SU-DHL-6 (cell line): ENCODE results near the gene DUSP22.

Experiments used
- H2AFZ ChIP-seq: fragments of 200-600 bp; sonication (generic); 2 replicates; pipeline ENCODE4 v1.6.1; 2014; ENCODE audit warnings: low read depth, mild to moderate bottlenecking, moderate library complexity, mixed read lengths, antibody characterized with exemption, low read length; ENCODE audit not compliant: severe bottlenecking
- H3F3A ChIP-seq: fragments of 200-600 bp; shearing (Covaris generic); 2 replicates; pipeline ENCODE4 v1.6.0; 2016; ENCODE audit warnings: antibody characterized with exemption, mild to moderate bottlenecking; ENCODE audit not compliant: insufficient read depth
- H3K27ac ChIP-seq: fragments of 200-600 bp; sonication (generic); 2 replicates; pipeline ENCODE4 v1.5.1; 2016; ENCODE audit warnings: low read depth, mild to moderate bottlenecking, low read length, moderate library complexity, mixed read lengths
- H3K27me3 ChIP-seq: fragments of 200-600 bp; sonication (generic), shearing (Covaris generic); 2 replicates; pipeline ENCODE4 v1.6.0; 2014; ENCODE audit warnings: mild to moderate bottlenecking, low read length
- H3K36me3 ChIP-seq: fragments of 200-600 bp; sonication (generic); 2 replicates; pipeline ENCODE4 v1.6.1; 2014; ENCODE audit warnings: mild to moderate bottlenecking, low read length, mixed read lengths
- H3K4me2 ChIP-seq: fragments of 300-600, 200-600 bp; shearing (Covaris generic), sonication (generic); 2 replicates; pipeline ENCODE4 v1.6.0; 2014; ENCODE audit warnings: low read length, low read depth, mild to moderate bottlenecking; ENCODE audit not compliant: poor library complexity, severe bottlenecking
- H3K4me3 ChIP-seq: fragments of 200-600 bp; sonication (generic); 2 replicates; pipeline ENCODE4 v1.5.1; 2014; ENCODE audit warnings: antibody characterized with exemption, low read length, mild to moderate bottlenecking, mixed read lengths; ENCODE audit not compliant: insufficient read depth, poor library complexity, severe bottlenecking
- H3K79me2 ChIP-seq: fragments of 200-600 bp; sonication (generic); 2 replicates; pipeline ENCODE4 v1.6.1; 2014; ENCODE audit warnings: mild to moderate bottlenecking, low read length, moderate library complexity; ENCODE audit not compliant: insufficient read depth
- H3K9ac ChIP-seq: fragments of 200-600 bp; sonication (generic); 2 replicates; pipeline ENCODE4 v1.7.0; 2014; ENCODE audit warnings: mild to moderate bottlenecking, low read length
- H3K9me2 ChIP-seq: fragments of 200-600 bp; sonication (generic); replicated peaks from 2 replicates; pipeline ENCODE4 v1.6.1; 2014; ENCODE audit warnings: low read length; ENCODE audit not compliant: insufficient read depth
- H3K9me3 ChIP-seq: fragments of 200-600 bp; sonication (generic); 2 replicates; pipeline ENCODE4 v1.6.1; 2014; ENCODE audit warnings: low read length, mixed read lengths; ENCODE audit not compliant: insufficient read depth
- H4K20me1 ChIP-seq: fragments of 200-600 bp; sonication (generic); 2 replicates; pipeline ENCODE4 v1.6.1; 2014; ENCODE audit warnings: low read depth, mild to moderate bottlenecking, antibody characterized with exemption, low read length, moderate library complexity, mixed read lengths
- EZH2phosphoT487 ChIP-seq: fragments of 200-600 bp; sonication (generic), shearing (Covaris generic); conservative IDR thresholded peaks from 2 replicates; pipeline ENCODE4 v1.6.1; 2018; ENCODE audit warnings: mild to moderate bottlenecking, antibody characterized with exemption, low read length, moderate library complexity, mixed read lengths
- TF ChIP-seq, protein P1 (sequence below): fragments of 200-600 bp; sonication (generic); IDR thresholded peaks from one replicate; pipeline ENCODE4 v1.5.1; 2017; ENCODE audit warnings: antibody characterized with exemption, mild to moderate bottlenecking, low read length, moderate library complexity; ENCODE audit not compliant: insufficient read depth, poor library complexity, severe bottlenecking

Gene DUSP22

DNA sequence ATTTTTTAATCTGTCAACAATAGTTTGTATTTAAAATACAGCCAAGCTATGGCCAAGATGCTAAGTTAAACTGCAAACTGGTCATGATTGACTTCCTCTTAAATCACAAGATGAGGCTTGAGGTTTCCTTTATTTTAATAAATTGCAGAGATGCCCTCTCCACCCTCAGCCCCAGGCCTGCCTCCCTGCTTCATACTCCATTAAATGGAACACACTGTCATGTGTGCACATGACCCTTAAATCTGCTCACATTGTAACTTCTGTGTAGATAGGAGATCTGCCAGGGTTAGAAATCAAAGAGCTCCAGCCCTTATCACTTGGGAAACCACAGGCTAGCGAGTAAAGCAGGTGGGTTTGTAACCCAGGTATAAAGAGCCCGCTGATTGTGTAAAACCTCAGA, 20.8 kb downstream of the DUSP22 start:
- Histone ChIP-seq H3F3A (no peaks in the 10 kb centered on the region; the same call in 1 of the 2 replicates), H3K27ac (peak overlapping the region; percentile 34), H3K9me2 (no peaks in the 10 kb centered on the region), H3K9me3 (no peaks in the 10 kb centered on the region), H3K9ac (peak overlapping the region; percentile 23), H3K36me3 (no peaks in the 10 kb centered on the region), H4K20me1 (no peaks in the 10 kb centered on the region), H3K4me2 (peak overlapping the region; percentile 50), H3K79me2 (no peaks in the 10 kb centered on the region), H3K4me3 (peak overlapping the region; percentile 2), H2AFZ (peak overlapping the region; percentile 44), H3K27me3 (no peaks in the 10 kb centered on the region)
- TF ChIP-seq, protein P1, sequence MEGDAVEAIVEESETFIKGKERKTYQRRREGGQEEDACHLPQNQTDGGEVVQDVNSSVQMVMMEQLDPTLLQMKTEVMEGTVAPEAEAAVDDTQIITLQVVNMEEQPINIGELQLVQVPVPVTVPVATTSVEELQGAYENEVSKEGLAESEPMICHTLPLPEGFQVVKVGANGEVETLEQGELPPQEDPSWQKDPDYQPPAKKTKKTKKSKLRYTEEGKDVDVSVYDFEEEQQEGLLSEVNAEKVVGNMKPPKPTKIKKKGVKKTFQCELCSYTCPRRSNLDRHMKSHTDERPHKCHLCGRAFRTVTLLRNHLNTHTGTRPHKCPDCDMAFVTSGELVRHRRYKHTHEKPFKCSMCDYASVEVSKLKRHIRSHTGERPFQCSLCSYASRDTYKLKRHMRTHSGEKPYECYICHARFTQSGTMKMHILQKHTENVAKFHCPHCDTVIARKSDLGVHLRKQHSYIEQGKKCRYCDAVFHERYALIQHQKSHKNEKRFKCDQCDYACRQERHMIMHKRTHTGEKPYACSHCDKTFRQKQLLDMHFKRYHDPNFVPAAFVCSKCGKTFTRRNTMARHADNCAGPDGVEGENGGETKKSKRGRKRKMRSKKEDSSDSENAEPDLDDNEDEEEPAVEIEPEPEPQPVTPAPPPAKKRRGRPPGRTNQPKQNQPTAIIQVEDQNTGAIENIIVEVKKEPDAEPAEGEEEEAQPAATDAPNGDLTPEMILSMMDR, result no peak
- TF ChIP-seq EZH2phosphoT487, result no peak

DNA sequence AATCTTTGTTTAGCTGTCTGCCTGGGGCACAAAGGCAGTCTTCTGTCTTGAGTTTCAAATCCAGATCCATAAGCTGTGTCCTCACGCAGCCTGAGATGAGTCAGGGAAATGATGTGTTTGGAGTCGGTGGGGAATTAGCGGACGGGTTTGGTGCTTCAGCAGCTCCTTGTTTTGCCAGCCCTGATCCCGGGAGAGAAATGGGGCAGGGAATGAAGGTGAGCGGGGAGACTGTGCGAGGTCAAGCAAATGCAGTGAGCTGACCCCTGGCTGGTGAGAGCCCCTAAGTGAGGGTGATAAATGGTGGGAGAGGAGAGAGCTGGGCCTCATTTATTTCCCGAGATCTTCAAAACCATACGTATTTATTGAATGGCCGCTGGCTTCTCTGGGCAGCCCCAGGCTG, 21.6 kb downstream of the DUSP22 start:
- no peaks in the 10 kb centered on the region; the same call in 1 of the 2 replicates for H3F3A ChIP-seq
- H3K4me3 ChIP-seq, result no peak overlapping the region
- H3K27me3 ChIP-seq, result no peaks in the 10 kb centered on the region
- H3K9me2 ChIP-seq, result no peaks in the 10 kb centered on the region
- no peaks in the 10 kb centered on the region for H3K79me2 ChIP-seq
- H3K36me3 ChIP-seq, result no peaks in the 10 kb centered on the region
- no peaks in the 10 kb centered on the region for H3K9me3 ChIP-seq
- TF ChIP-seq, protein P1, result no peak
- no peak overlapping the region for H3K9ac ChIP-seq
- no peak overlapping the region for H3K4me2 ChIP-seq
- no peak overlapping the region for H3K27ac ChIP-seq
- no peaks in the 10 kb centered on the region for H4K20me1 ChIP-seq
- no peak overlapping the region for H2AFZ ChIP-seq

DNA sequence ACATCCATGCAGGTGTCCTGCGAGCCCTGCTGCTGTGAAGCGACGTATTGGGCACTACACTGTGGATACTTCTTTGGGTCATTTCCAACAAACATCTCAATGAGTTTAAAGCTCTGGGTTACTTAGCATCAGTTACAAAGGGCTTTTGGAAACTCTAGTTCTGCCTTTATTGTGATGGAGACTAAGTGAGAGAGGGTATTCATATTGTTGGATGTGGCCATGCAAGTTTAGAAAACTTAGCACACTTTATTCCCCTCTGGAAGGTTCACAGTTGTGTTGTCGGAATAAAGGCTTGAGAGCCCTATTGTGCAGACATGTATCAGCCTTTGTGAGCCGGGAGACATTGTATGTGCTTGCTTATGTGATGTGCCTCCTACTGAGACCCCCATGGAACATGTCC, 22.1 kb downstream of the DUSP22 start:
- Histone ChIP-seq H3K9ac (no peak overlapping the region), H3K9me2 (no peaks in the 10 kb centered on the region), H3K79me2 (no peaks in the 10 kb centered on the region), H3F3A (no peaks in the 10 kb centered on the region; the same call in 1 of the 2 replicates), H3K27me3 (no peaks in the 10 kb centered on the region), H4K20me1 (no peaks in the 10 kb centered on the region), H3K36me3 (no peaks in the 10 kb centered on the region), H3K4me3 (no peak overlapping the region), H3K4me2 (no peak overlapping the region), H3K27ac (no peak overlapping the region), H2AFZ (no peak overlapping the region), H3K9me3 (no peaks in the 10 kb centered on the region)
- TF ChIP-seq EZH2phosphoT487, result no peak
- TF ChIP-seq, protein P1, result no peak
